Measurements from ENCODE around the gene SLC5A9. TPM values are rescaled to one million over a fixed set of nuclear protein-coding genes. Genes with fewer than 3 reads are reported as not detected.
"Not testable (repeated sequence)": the region's sequence is repeated elsewhere in the genome, so short reads cannot be mapped to it uniquely, and the experiment has no call there.

The SLC5A9 gene
- total and polyA plus RNA-seq, 10 of the 15 experiments (the other 5 are each of a cell fraction or from before 2014, with no cell fraction given): 0.03 TPM; not detected in 9

GRCh38 chr1:48214366-48214765 is 8.2 kb upstream of the SLC5A9 start:
- H3K9me3 ChIP-seq (replicated peaks; ENCODE audit: control insufficient read depth, insufficient read depth, low read length); RAD21 ChIA-PET (ENCODE audit: unreplicated experiment); H3K79me2 ChIP-seq (ENCODE audit: control insufficient read depth, insufficient read depth, low read length); H3K9ac ChIP-seq (ENCODE audit: control insufficient read depth, insufficient read depth, low read length); SMC1A ChIA-PET (ENCODE audit: uncharacterized antibody, unreplicated experiment); FAIRE-seq; POLR2A ChIA-PET; H3K4me3 ChIP-seq; ATAC-seq; in situ Hi-C loops (cut with MboI); H4K20me1 ChIP-seq (ENCODE audit: control insufficient read depth, insufficient read depth); H3K27ac ChIP-seq (ENCODE audit: control insufficient read depth, insufficient read depth); H3K4me1 ChIP-seq (ENCODE audit: control insufficient read depth, insufficient read depth, low read length); intact Hi-C loops (cut with micrococcal nuclease; ENCODE audit: unreplicated experiment); H3K36me3 ChIP-seq (ENCODE audit: control insufficient read depth in 2 of 2, insufficient read depth in 2 of 2, low read length in 1 of 2); H2AFZ ChIP-seq (ENCODE audit: control insufficient read depth, low read depth, low read length); BruUV-seq (replicated peaks); CTCF ChIA-PET; H3K4me2 ChIP-seq (ENCODE audit: control insufficient read depth, insufficient read depth); H3K27me3 ChIP-seq (replicated peaks in 1 of 2; ENCODE audit: control insufficient read depth in 2 of 2, insufficient read depth in 2 of 2, low read length in 1 of 2); DNase-seq (ENCODE audit: low read depth, low spot score): not testable (repeated sequence)
- WGBS (ENCODE audit: insufficient coverage, insufficient replicate concordance, low lambda C conversion rate, missing lambda C conversion rate): 33% methylated on average over 6 of the region's 6 CpGs

DNA sequence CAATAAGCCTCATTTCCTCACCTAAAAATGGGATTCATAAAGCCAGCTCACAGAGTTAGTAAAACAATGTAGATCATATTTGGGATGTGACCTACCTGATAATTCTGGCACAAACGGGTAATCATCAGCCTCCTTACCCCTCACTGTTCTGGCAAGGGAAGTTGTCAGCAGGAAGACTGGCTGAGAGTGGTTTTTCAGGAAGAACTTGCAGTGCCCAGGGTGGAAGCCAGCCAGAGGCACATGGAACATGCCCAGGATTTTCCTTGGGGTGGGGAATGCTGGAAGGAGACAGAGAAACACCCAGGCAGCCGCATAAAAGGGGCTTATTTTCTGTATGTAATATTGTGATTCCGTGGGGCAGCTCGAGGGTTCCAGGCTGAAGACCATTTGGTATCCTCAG is 7.7 kb upstream of the SLC5A9 start:
- no peak overlapping the region for H3K4me2 ChIP-seq (ENCODE audit: control insufficient read depth, insufficient read depth)
- intact Hi-C loops (cut with micrococcal nuclease; ENCODE audit: unreplicated experiment) (no loop called here), in situ Hi-C loops (cut with MboI) (no loop called here)
- no peaks in the 10 kb centered on the region for H3K36me3 ChIP-seq (ENCODE audit: control insufficient read depth in 2 of 2, insufficient read depth in 2 of 2, low read length in 1 of 2)
- H3K4me1 ChIP-seq (ENCODE audit: control insufficient read depth, insufficient read depth, low read length): no peaks in the 10 kb centered on the region
- H3K27ac ChIP-seq (ENCODE audit: control insufficient read depth, insufficient read depth): no peak overlapping the region
- RAD21 ChIA-PET (ENCODE audit: unreplicated experiment): no interaction called here
- H4K20me1 ChIP-seq (ENCODE audit: control insufficient read depth, insufficient read depth): no peaks in the 10 kb centered on the region
- no peak for ATAC-seq
- H3K4me3 ChIP-seq: no peak overlapping the region
- BruUV-seq (replicated peaks): no TSS peak
- no peaks in the 10 kb centered on the region; a peak in 1 of 4 replicates for H3K27me3 ChIP-seq (replicated peaks in 1 of 2; ENCODE audit: control insufficient read depth in 2 of 2, insufficient read depth in 2 of 2, low read length in 1 of 2)
- no peaks in the 10 kb centered on the region for H3K79me2 ChIP-seq (ENCODE audit: control insufficient read depth, insufficient read depth, low read length)
- CTCF ChIA-PET: interaction anchor here (3.4 kb wide), 1 partner anchor 11 kb away, joined by 12 read pairs; no protein-coding TSS in a partner anchor
- 2% methylated on average over 4 of the region's 4 CpGs for WGBS (ENCODE audit: insufficient coverage, insufficient replicate concordance, low lambda C conversion rate, missing lambda C conversion rate)
- DNase-seq (ENCODE audit: low read depth, low spot score): no peak
- H3K9me3 ChIP-seq (replicated peaks; ENCODE audit: control insufficient read depth, insufficient read depth, low read length): no peaks in the 10 kb centered on the region
- POLR2A ChIA-PET: no interaction called here
- H3K9ac ChIP-seq (ENCODE audit: control insufficient read depth, insufficient read depth, low read length): no peak overlapping the region
- SMC1A ChIA-PET (ENCODE audit: uncharacterized antibody, unreplicated experiment): no interaction called here
- H2AFZ ChIP-seq (ENCODE audit: control insufficient read depth, low read depth, low read length): no peak overlapping the region
- no peak for FAIRE-seq
- TF ChIP-seq ZZZ3 (IDR thresholded peaks at IDR 0.05; ENCODE audit: control insufficient read depth, insufficient read length, low read depth): no peak
- no peak for TF ChIP-seq WRNIP1 (IDR thresholded peaks at IDR 0.05; ENCODE audit: borderline replicate concordance, low read depth, low read length)
- TF ChIP-seq E2F8 (IDR thresholded peaks at IDR 0.05; ENCODE audit: low read depth, partially characterized antibody): no peak
- TF ChIP-seq E2F4 (IDR thresholded peaks at IDR 0.05; ENCODE audit: low read depth, low read length): no peak
- no peak for TF ChIP-seq TBL1XR1 (IDR thresholded peaks at IDR 0.05; ENCODE audit: low read depth, low read length)
- no peak for TF ChIP-seq BACH1 (IDR thresholded peaks at IDR 0.05; ENCODE audit: borderline replicate concordance)
- TF ChIP-seq HDAC2 (IDR thresholded peaks at IDR 0.05): no peak
- no peak for TF ChIP-seq FOXK2 (IDR thresholded peaks at IDR 0.05)
- no peak for TF ChIP-seq BHLHE40 (IDR thresholded peaks at IDR 0.05; ENCODE audit: borderline replicate concordance in 1 of 2, low read depth in 2 of 2, low read length in 1 of 2)
- TF ChIP-seq CBFB (IDR thresholded peaks at IDR 0.05; ENCODE audit: low read depth): no peak
- TF ChIP-seq EGR1 (IDR thresholded peaks at IDR 0.05; ENCODE audit: borderline replicate concordance in 1 of 2, low read depth in 2 of 2, low read length in 2 of 2): no peak
- TF ChIP-seq ZBTB33 (IDR thresholded peaks at IDR 0.05): no peak
